Measurements from ENCODE around the gene ASAP3. TPM values are rescaled to one million over a fixed set of nuclear protein-coding genes. Genes with fewer than 3 reads are reported as not detected.

ASAP3 gene
- total and polyA plus RNA-seq, 9 of the 15 experiments (the other 6 are each of a cell fraction or from before 2014, with no cell fraction given), result 1.7 to 31.2 (median 17.4) TPM

GRCh38 chr1:23384312-23385058 lies 99.5 kb downstream of the ASAP3 start (continued):
- TF ChIP-seq REST (IDR thresholded peaks at IDR 0.05; ENCODE audit: borderline replicate concordance) (no peak), REST (CRISPR knock-in tag; IDR thresholded peaks at IDR 0.05; ENCODE audit: low read depth) (no peak), ARID3B (CRISPR knock-in tag; IDR thresholded peaks at IDR 0.05; ENCODE audit: borderline replicate concordance) (no peak), SRSF1 (IDR thresholded peaks at IDR 0.05; ENCODE audit: low read depth, low read length) (no peak), LEF1 (IDR thresholded peaks at IDR 0.05) (peak; percentile 25; the same call in 1 of the 2 replicates), NFIX (CRISPR knock-in tag; IDR thresholded peaks at IDR 0.05; ENCODE audit: low read depth) (no peak), E2F8 (IDR thresholded peaks at IDR 0.05; ENCODE audit: low read depth, partially characterized antibody) (no peak), VEZF1 (CRISPR knock-in tag; IDR thresholded peaks at IDR 0.05) (peak; percentile 20; the same call in 1 of the 2 replicates), THRA (IDR thresholded peaks at IDR 0.05) (no peak), SRSF9 (IDR thresholded peaks at IDR 0.05; ENCODE audit: borderline replicate concordance, low read depth, low read length) (no peak), NCOA4 (IDR thresholded peaks at IDR 0.05; ENCODE audit: partially characterized antibody) (no peak)
